HL-60 (cell line): Measurements from ENCODE around the gene HACL1.
"Not testable (repeated sequence)": the region's sequence is repeated elsewhere in the genome, so short reads cannot be mapped to it uniquely, and the experiment has no call there.

ENCODE experiments used
- DNase-seq, 2 experiments: peaks; one replicate each; pipeline ENCODE4 v3.0.0-alpha.2; 2010 to 2020; ENCODE audit warnings: low read depth in 1 of 2, low spot score in 1 of 2
- H3K27ac ChIP-seq: fragments of 250-450 bp; sonication (Bioruptor Pico); replicated peaks from 2 replicates; pipeline ENCODE4 v1.5.1; 2020; ENCODE audit warnings: mild to moderate bottlenecking, moderate library complexity
- H3K27me3 ChIP-seq: fragments of 250-450 bp; sonication (Bioruptor Pico); 2 replicates; pipeline ENCODE4 v1.5.1; 2021; ENCODE audit warnings: mild to moderate bottlenecking, moderate library complexity; ENCODE audit not compliant: insufficient read depth, poor library complexity, severe bottlenecking
- H3K4me3 ChIP-seq: replicated peaks from 2 replicates; pipeline ENCODE4 v1.5.1; 2011; ENCODE audit warnings: mild to moderate bottlenecking, control low read depth, low read length; ENCODE audit not compliant: insufficient read depth
- GABPA ChIP-seq: IDR thresholded peaks from 2 replicates; pipeline ENCODE4 v1.6.1; 2012; ENCODE audit warnings: low read depth
- POLR2AphosphoS5 ChIP-seq: IDR thresholded peaks from 2 replicates; pipeline ENCODE4 v1.6.1; 2012; ENCODE audit warnings: low read depth
- SPI1 ChIP-seq: IDR thresholded peaks from 2 replicates; pipeline ENCODE4 v1.6.1; 2012; ENCODE audit warnings: low read depth, mild to moderate bottlenecking, borderline replicate concordance
- TF ChIP-seq, protein P1 (sequence below): IDR thresholded peaks from one replicate; pipeline ENCODE4 v1.5.1; 2011; ENCODE audit warnings: low read length, control low read depth, inconsistent platforms; ENCODE audit not compliant: insufficient read depth
- TF ChIP-seq, protein P2 (sequence below): IDR thresholded peaks from 2 replicates; pipeline ENCODE4 v1.6.1; 2012; ENCODE audit warnings: low read depth; ENCODE audit not compliant: insufficient replicate concordance

Gene HACL1

DNA sequence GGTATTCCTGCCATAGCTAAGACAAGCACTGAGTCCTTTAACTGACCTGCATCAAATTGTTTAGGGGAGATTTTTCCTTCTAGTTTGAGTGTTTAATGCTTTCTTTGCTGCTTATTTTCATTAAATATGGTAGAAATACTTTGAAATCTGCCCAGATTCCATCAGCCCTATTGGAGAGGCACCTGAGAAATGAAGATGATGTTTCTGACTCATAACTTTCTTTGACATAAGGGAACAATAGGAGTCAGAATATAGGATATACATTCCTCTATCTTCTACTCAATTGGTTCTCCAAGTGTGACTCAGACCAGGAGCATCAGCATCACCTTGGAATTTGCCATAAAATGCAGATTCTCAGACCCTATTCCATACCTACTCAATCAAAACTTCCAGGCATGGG lies 27.6 kb upstream of the HACL1 start:
- no peak for TF ChIP-seq GABPA
- no peak for TF ChIP-seq SPI1
- TF ChIP-seq POLR2AphosphoS5: no peak
- TF ChIP-seq, protein P1, sequence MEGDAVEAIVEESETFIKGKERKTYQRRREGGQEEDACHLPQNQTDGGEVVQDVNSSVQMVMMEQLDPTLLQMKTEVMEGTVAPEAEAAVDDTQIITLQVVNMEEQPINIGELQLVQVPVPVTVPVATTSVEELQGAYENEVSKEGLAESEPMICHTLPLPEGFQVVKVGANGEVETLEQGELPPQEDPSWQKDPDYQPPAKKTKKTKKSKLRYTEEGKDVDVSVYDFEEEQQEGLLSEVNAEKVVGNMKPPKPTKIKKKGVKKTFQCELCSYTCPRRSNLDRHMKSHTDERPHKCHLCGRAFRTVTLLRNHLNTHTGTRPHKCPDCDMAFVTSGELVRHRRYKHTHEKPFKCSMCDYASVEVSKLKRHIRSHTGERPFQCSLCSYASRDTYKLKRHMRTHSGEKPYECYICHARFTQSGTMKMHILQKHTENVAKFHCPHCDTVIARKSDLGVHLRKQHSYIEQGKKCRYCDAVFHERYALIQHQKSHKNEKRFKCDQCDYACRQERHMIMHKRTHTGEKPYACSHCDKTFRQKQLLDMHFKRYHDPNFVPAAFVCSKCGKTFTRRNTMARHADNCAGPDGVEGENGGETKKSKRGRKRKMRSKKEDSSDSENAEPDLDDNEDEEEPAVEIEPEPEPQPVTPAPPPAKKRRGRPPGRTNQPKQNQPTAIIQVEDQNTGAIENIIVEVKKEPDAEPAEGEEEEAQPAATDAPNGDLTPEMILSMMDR: no peak
- Histone ChIP-seq H3K4me3 (no peak overlapping the region), H3K27ac (no peak overlapping the region), H3K27me3 (no peaks in the 10 kb centered on the region)
- no peak for DNase-seq

DNA sequence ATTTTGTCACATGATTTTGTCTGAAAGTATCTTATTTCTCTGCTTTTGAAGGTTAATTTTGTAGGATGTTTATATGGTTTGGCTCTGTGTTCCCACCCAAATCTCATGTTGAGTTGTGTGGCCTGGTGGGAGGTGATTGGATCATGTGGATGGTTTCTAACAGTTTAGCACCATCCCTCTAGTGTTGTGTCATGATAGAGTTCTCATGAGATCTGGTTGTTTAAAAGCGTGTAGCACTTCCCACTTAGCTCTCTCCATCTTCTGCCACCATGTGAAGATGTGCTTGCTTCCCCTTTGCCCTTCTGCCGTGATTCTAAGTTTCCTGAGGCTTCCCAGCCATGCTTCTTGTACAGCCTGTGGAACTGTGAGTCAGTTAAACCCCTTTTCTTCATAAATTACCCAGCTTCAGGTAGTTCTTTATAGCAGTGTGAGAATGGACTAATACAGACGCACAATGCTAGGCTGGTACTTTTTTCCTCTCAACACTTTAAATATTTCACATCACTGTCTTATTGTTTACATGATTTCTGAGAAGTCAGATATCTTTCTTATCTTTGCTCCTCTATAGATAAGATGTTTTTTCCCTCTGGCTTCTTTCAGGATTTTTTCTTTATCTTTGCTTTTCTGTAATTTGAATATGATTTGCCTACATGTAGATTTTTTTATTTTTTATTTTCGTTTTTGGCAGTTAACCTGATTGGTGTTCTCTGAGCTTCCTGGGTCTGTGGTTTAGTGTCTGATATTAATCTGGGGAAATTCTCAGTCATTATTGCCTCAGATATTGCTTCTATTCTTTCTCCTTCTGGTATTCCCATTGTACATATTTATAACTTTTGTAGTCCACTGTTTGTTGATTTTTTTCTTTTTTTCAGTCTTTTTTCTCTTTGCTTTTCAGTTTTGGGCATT lies 22.4 kb upstream of the HACL1 start:
- H3K27ac ChIP-seq: no peak overlapping the region

DNA sequence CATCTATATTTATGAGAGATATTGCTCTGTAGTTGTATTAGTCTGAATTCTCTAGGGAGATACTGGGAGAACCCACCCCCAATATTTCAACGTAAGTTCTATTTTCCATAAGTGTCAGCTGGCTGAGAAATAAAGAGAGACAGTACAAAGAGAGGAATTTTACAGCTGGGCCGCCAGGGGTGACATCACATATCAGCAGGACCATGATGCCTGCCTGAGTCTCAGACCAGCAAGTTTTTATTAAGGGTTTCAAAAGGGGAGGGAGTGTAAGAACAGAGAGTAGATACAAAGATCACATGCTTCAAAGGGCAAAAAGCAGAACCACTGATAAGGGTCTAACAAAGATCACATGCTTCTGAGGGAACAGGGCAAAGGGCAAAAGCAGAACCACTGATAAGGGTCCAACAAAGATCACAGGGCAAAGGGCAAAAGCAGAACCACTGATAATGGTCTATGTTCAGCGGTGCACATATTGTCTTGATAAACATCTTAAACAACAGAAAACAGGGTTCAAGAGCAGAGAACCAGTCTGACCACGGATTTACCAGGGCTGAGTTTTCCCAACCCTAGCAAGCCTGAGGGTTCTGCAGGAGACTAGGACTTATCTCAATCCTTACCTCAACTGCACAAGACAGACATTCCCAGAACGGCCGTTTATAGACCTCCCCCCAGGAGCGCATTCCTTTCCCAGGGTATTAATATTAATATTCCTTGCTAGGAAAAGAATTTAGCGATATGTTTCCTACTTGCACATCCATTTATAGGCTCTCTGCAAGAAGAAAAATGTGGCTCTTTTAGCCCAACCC lies 18.5 kb upstream of the HACL1 start:
- H3K27me3 ChIP-seq, H3K4me3 ChIP-seq, DNase-seq, H3K27ac ChIP-seq: not testable (repeated sequence)

More for the DNA sequence above, 22.4 kb upstream of the HACL1 start:
- no peak for TF ChIP-seq POLR2AphosphoS5
- no peak for TF ChIP-seq SPI1
- TF ChIP-seq GABPA: no peak
- TF ChIP-seq, protein P2, sequence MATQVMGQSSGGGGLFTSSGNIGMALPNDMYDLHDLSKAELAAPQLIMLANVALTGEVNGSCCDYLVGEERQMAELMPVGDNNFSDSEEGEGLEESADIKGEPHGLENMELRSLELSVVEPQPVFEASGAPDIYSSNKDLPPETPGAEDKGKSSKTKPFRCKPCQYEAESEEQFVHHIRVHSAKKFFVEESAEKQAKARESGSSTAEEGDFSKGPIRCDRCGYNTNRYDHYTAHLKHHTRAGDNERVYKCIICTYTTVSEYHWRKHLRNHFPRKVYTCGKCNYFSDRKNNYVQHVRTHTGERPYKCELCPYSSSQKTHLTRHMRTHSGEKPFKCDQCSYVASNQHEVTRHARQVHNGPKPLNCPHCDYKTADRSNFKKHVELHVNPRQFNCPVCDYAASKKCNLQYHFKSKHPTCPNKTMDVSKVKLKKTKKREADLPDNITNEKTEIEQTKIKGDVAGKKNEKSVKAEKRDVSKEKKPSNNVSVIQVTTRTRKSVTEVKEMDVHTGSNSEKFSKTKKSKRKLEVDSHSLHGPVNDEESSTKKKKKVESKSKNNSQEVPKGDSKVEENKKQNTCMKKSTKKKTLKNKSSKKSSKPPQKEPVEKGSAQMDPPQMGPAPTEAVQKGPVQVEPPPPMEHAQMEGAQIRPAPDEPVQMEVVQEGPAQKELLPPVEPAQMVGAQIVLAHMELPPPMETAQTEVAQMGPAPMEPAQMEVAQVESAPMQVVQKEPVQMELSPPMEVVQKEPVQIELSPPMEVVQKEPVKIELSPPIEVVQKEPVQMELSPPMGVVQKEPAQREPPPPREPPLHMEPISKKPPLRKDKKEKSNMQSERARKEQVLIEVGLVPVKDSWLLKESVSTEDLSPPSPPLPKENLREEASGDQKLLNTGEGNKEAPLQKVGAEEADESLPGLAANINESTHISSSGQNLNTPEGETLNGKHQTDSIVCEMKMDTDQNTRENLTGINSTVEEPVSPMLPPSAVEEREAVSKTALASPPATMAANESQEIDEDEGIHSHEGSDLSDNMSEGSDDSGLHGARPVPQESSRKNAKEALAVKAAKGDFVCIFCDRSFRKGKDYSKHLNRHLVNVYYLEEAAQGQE: no peak
- TF ChIP-seq, protein P1: no peak
- Histone ChIP-seq H3K27me3 (no peaks in the 10 kb centered on the region), H3K4me3 (no peak overlapping the region)
- no peak for DNase-seq

DNA sequence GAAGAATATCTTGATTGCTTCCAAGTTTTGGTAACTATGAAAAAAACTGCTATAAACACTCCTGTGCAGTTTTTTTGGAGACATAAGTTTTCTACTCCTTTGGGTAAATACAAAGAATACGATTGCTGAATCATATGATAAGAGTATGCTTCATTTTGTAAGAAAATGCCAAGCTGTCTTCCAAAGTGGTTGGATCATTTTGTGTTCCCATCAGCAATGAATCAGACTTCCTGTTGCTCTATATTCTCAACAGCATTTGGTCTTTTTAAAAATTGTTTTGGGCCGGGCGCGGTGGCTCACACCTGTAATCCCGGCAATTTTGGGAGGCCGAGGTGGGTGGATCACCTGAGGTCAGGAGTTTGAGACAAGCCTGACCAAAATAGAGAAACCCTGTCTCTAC lies 14.7 kb upstream of the HACL1 start:
- no peak overlapping the region for H3K27ac ChIP-seq
- DNase-seq: no peak

More for the DNA sequence above, 14.7 kb upstream of the HACL1 start:
- TF ChIP-seq GABPA (no peak), POLR2AphosphoS5 (no peak), SPI1 (no peak)
- TF ChIP-seq, protein P2: no peak
- TF ChIP-seq, protein P1: no peak
- Histone ChIP-seq H3K27me3 (no peaks in the 10 kb centered on the region), H3K4me3 (no peak overlapping the region)
